T47D (cell line): ENCODE results near the gene SNRPD3.
"Not testable (repeated sequence)": the region's sequence is repeated elsewhere in the genome, so short reads cannot be mapped to it uniquely, and the experiment has no call there.

ENCODE experiments used
- DNase-seq, 2 experiments: peaks; one replicate each; pipeline versions ENCODE4 v3.0.0 to v3.0.0-alpha.2; 2011 to 2012; ENCODE audit warnings: low read depth in 1 of 2, low spot score in 1 of 2
- JUND ChIP-seq: IDR thresholded peaks from 2 replicates; pipeline ENCODE4 v1.6.1; 2012; ENCODE audit warnings: low read depth
- in situ Hi-C: cut with HindIII; loops from 2 replicates; pipeline ENCODE4 v1.10.0; 2016; ENCODE audit warnings: low sequenced_read_pairs, low pct_unique_long_range_greater_than_20kb

SNRPD3 gene

GRCh38 chr22:24542641-24543040 lies 13.2 kb upstream of the SNRPD3 start:
- DNase-seq = peak; percentile 43 to 90
- no peak for TF ChIP-seq JUND
- in situ Hi-C loops = no loop called here

- peak in 1 of 2 experiments; percentile 79 for DNase-seq
- no peak for TF ChIP-seq JUND
- in situ Hi-C loops = no loop called here
These were observed 12.6 kb upstream of the SNRPD3 start for GRCh38 chr22:24543185-24543601.

GRCh38 chr22:24543679-24544243 lies 12.0 kb upstream of the SNRPD3 start:
- DNase-seq = no peak
- in situ Hi-C loops = no loop called here
- no peak for TF ChIP-seq JUND

GRCh38 chr22:24548812-24549211 lies 7.0 kb upstream of the SNRPD3 start:
- DNase-seq = no peak
- in situ Hi-C loops = no loop called here
- no peak for TF ChIP-seq JUND

GRCh38 chr22:24550028-24550901 lies 5.5 kb upstream of the SNRPD3 start:
- in situ Hi-C loops = no loop called here
- no peak for TF ChIP-seq JUND
- no peak for DNase-seq

- no peak for DNase-seq
- no peak for TF ChIP-seq JUND
- in situ Hi-C loops = no loop called here
These were observed 4.8 kb upstream of the SNRPD3 start for GRCh38 chr22:24550902-24551435.

GRCh38 chr22:24552503-24553286 lies 3.1 kb upstream of the SNRPD3 start:
- DNase-seq, in situ Hi-C loops: not testable (repeated sequence)

GRCh38 chr22:24553597-24554312 lies 2.0 kb upstream of the SNRPD3 start:
- no peak for DNase-seq
- TF ChIP-seq JUND = no peak
- in situ Hi-C loops = no loop called here

- in situ Hi-C loops = no loop called here
- no peak for TF ChIP-seq JUND
- DNase-seq = peak in 1 of 2 experiments; percentile 18
These were observed 1.3 kb upstream of the SNRPD3 start, which contains the start of gene GUCD1 for GRCh38 chr22:24554313-24555164. Gene GUCD1, minus strand, starts transcription at chr22:24555138. Its CDS starts 147 bp downstream, at chr22:24554991.

GRCh38 chr22:24559471-24559870 lies 3.7 kb downstream of the SNRPD3 start:
- no peak for DNase-seq
- in situ Hi-C loops = no loop called here
- no peak for TF ChIP-seq JUND

GRCh38 chr22:24563246-24563645 lies 7.4 kb downstream of the SNRPD3 start:
- TF ChIP-seq JUND = no peak
- in situ Hi-C loops = no loop called here
- no peak for DNase-seq
